HG03108 (cell line): ENCODE results near the gene FERD3L.

Experiments
- ATAC-seq: cut with Tn5 transposase; IDR thresholded peaks from one replicate; pipeline ENCODE4 v1.9.1; 2021; ENCODE audit warnings: moderate library complexity; ENCODE audit not compliant: unreplicated experiment

Gene FERD3L

GRCh38 chr7:19117091-19117869 is 27.9 kb downstream of the FERD3L start, which contains the start of gene TWIST1:
Gene TWIST1, minus strand, starts transcription at chr7:19117636. Its CDS starts 315 bp downstream, at chr7:19117321.
- no peak for ATAC-seq

GRCh38 chr7:19116121-19117090 is 28.8 kb downstream of the FERD3L start:
- no peak for ATAC-seq

- ATAC-seq = no peak
Measured at GRCh38 chr7:19114551-19114855, 30.7 kb downstream of the FERD3L start.

GRCh38 chr7:19113855-19114550 is 31.2 kb downstream of the FERD3L start:
- no peak for ATAC-seq

- ATAC-seq = no peak
Measured at GRCh38 chr7:19113002-19113350, 32.2 kb downstream of the FERD3L start.

GRCh38 chr7:19112274-19113001 is 32.8 kb downstream of the FERD3L start:
- ATAC-seq = no peak

GRCh38 chr7:19111474-19112273 is 33.5 kb downstream of the FERD3L start:
- ATAC-seq = no peak

GRCh38 chr7:19110776-19111175 is 34.4 kb downstream of the FERD3L start:
- no peak for ATAC-seq

GRCh38 chr7:19110026-19110730 is 35.0 kb downstream of the FERD3L start:
- no peak for ATAC-seq

GRCh38 chr7:19109000-19109946 is 35.9 kb downstream of the FERD3L start:
- no peak for ATAC-seq

GRCh38 chr7:19107356-19108146 is 37.7 kb downstream of the FERD3L start:
- ATAC-seq = no peak

- ATAC-seq = no peak
Measured at GRCh38 chr7:19107081-19107355, 38.2 kb downstream of the FERD3L start.

GRCh38 chr7:19106241-19107080 is 38.8 kb downstream of the FERD3L start:
- ATAC-seq = no peak

GRCh38 chr7:19105546-19105945 is 39.7 kb downstream of the FERD3L start:
- ATAC-seq = no peak

- ATAC-seq = no peak
Measured at GRCh38 chr7:19104811-19105210, 40.4 kb downstream of the FERD3L start.

- ATAC-seq = no peak
Measured at GRCh38 chr7:19102884-19103283, 42.3 kb downstream of the FERD3L start.

GRCh38 chr7:19101909-19102308 is 43.3 kb downstream of the FERD3L start:
- no peak for ATAC-seq
